ENCODE results near the gene VWA1.
"Not testable (repeated sequence)": the region's sequence is repeated elsewhere in the genome, so short reads cannot be mapped to it uniquely, and the experiment has no call there.

Gene VWA1

GRCh38 chr1:1424707-1425106 is 10.8 kb upstream of the VWA1 start:
- no peak for DNase-seq (ENCODE audit: low spot score)

DNA sequence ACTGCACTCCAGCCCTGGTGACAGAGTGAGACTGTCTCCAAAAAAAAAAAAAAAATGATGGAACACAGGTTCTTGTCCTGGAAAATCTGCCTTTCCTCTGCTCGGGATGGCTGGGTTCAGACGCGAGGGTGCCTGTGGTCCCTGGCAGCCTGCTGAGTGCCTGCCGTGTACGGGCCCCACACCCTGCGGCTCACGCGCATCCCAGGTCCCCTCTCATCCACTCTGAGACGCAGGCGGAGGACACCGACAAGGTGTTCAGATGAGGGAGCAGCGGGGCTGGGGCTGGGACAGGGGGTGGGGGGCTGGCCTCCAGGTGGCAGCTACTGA is 10.1 kb upstream of the VWA1 start:
- no peak for DNase-seq (ENCODE audit: low spot score)

GRCh38 chr1:1425753-1426495 is 9.6 kb upstream of the VWA1 start:
- DNase-seq (ENCODE audit: low spot score), result no peak

DNA sequence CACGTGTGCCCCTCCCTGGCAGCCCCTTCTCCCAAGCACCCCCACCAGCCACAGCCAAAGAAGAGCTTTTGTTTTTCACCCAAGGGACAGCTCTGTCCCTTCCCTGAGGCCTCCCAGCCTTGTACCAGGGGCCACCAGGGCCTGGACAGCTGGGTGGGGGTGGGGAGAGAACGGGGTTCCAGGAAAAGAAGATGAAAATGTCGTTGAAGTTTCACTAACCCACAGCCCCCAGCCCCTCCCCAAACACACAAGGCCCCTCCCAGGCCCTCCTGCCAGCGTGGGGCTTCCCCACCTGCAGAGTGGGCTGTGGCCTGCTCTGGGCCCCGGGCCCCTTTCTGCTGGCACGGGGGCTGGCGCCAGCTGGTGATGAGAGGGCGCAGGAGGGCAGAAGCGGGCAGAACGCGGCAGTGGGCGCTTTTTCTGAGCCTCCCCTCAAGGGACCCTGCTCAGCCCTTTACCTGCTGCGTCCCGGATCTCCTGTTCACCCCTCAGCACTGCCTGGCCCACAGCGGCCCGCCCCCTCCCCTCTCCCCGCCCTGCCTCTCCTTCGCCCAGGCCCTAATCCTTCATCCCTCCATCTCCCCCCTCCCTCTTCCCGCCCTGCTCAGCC is 8.9 kb upstream of the VWA1 start:
- no peak for DNase-seq (ENCODE audit: low spot score)

DNA sequence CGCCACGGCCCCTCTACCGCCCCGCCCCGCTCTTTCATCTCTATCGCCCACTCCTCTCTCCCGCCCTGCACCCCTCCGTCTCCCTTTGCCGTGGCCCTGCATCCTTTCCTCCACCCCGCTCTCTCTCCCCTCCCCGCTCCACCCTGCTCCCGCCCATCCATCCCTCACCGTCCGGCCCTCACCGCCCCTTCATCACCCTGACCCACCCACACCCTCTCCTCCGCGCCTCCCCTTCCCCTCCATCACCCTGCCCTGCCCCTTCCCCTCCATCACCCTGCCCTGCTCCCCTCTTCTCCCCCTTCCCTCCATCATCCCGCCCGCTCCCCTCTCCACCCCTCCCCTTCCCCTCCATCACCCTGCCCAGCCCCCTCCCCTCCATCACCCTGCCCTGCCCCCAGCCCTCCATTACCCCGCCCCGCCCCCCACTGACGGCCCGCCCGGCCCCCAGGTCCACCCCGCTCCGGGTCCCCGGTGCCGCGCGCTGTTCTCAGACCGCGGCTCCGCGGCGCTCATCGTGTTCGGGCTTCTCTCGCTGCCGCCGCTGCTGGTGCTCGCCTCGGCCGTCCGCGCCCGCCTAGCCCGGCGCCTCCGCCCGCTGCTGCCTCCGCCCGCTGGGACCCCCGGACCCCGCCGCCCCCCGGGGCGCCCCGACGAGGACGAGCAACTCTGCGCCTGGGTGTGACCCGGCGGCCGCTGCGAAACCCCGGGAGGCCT is 8.2 kb upstream of the VWA1 start:
- no peak for DNase-seq (ENCODE audit: low spot score)

GRCh38 chr1:1427820-1428148 is 7.7 kb upstream of the VWA1 start:
- no peak for DNase-seq (ENCODE audit: low spot score)

GRCh38 chr1:1428174-1428573 is 7.3 kb upstream of the VWA1 start:
- no peak for DNase-seq (ENCODE audit: low spot score)

- not testable (repeated sequence) for DNase-seq (ENCODE audit: low spot score)
These were observed 6.5 kb upstream of the VWA1 start for GRCh38 chr1:1428967-1429366.

GRCh38 chr1:1429671-1430073 is 5.8 kb upstream of the VWA1 start:
- no peak for DNase-seq (ENCODE audit: low spot score)

- peak; percentile 43 for DNase-seq (ENCODE audit: low spot score)
These were observed 5.1 kb upstream of the VWA1 start for GRCh38 chr1:1430114-1430982.

GRCh38 chr1:1430992-1431844 is 4.3 kb upstream of the VWA1 start:
- no peak for DNase-seq (ENCODE audit: low spot score)

DNA sequence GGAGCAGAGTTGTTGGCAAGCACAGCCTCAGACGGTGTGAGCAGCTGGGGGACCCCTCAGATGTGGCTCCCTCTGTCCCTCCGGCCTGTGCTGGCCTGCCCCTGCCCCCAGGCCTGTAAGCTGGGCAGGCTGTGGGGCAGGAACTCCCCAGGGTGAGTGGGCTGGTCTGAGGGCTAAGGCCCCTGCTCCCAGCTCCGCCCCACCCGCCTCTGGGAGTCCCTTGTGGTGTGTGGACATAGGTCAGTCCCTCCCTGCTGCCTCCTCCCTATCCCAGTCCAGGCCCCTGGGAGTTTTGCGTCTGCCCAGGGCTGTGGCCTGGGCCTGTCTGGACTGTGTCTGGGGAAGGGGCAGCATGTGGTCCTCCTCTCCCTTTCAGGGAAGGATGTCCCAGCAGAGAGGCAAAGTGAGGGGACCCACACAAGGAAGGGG is 3.6 kb upstream of the VWA1 start:
- DNase-seq (ENCODE audit: low spot score), result no peak

- no peak for DNase-seq (ENCODE audit: low spot score)
These were observed 3.1 kb upstream of the VWA1 start for GRCh38 chr1:1432274-1432950.

DNA sequence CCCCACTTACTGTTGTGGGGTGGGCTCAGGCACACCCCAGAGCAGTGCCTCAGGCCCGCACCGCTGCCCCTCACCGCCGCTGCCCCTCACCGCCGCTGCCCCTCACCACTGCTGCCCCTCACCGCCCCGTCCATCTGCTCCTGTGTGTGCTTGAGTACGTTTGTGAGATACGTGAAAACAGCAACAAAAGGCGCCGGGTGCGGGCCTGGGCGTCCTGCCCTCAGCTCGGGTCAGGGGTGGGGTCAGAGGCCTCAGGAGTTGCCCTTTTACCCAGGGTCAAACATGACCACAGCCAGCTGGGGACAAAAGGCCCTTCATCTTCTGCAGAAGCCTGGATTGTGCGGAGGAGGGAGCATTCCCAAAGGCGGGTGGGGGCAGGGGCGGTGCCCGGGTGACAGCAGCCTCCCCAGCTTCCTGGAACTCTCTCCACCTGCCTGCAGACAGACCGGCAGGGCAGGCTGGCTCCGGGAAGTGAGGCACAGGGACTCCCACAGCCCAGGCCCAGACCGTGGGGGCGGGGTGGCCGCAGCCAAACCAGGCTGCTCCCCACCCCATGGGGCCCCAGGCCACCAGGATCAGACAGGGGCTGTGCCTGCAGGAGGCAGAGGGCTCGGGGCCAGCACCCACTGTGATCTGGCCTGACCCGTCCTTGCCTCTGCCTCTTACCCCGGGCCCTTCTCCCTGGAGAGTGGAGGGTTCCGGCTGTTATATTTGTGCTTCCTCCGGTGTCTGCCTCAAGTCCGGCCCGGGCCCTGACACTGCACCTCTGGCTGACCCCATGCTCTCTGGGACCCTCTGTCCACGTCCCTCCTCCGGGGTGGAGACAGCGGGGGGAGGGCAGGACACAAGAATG is 2.3 kb upstream of the VWA1 start:
- peak; percentile 74 for DNase-seq (ENCODE audit: low spot score)

- DNase-seq (ENCODE audit: low spot score), result peak; percentile 57
These were observed 1.7 kb upstream of the VWA1 start for GRCh38 chr1:1433804-1434130.

GRCh38 chr1:1434131-1434823 is 1.2 kb upstream of the VWA1 start:
- no peak for DNase-seq (ENCODE audit: low spot score)

DNA sequence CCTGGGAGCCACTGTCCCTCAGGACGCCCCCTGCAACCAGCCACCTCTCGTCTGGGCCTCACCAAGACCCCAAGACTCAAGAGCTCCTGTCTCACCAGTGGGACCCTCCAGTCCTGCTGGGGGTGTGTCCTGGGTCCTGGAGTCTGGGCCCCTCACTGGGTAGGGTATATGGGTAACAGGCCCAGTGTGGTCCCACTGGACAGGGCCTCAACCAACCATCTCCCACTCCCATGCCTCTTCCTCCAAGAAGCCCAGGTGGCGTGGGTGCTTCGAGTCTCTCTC is 725 bp upstream of the VWA1 start:
- no peak for DNase-seq (ENCODE audit: low spot score)

- no peak for DNase-seq (ENCODE audit: low spot score)
These were observed 580 bp downstream of the VWA1 start for GRCh38 chr1:1435911-1436629.

DNA sequence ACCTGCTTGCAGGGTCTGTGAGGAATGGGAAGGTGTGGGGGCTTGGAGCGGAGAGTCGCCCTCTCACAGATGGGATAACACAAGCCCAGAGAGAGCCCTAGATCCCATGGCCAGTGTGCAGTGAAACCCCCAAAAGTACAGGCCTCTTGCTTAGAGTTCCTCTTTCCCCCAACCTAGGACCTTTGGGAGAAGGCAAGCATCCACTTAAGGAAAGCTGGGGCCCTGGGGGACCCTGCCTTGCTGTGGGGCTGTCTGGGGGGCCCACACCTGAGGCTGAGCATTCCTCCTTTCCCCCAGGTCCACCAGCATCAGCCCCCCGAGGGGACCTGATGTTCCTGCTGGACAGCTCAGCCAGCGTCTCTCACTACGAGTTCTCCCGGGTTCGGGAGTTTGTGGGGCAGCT is 1.1 kb downstream of the VWA1 start:
- DNase-seq (ENCODE audit: low spot score), result no peak
